Neuronal stem cell (in vitro differentiated cells): ENCODE data around the gene TMEM45B.
A peak's percentile ranks its signal among the peaks of the same experiment; 100 is the strongest.
"Not testable (repeated sequence)": the region's sequence is repeated elsewhere in the genome, so short reads cannot be mapped to it uniquely, and the experiment has no call there.

Experiments used
- DNase-seq: peaks from one replicate; pipeline ENCODE4 v3.0.0-alpha.2; 2013; ENCODE audit warnings: low spot score
- H2AFZ ChIP-seq: one replicate; pipeline ENCODE4 v1.6.1; 2013; ENCODE audit warnings: mild to moderate bottlenecking, low read length, inconsistent platforms
- H2AK5ac ChIP-seq: 2 replicates; pipeline ENCODE4 v1.6.1; 2013; ENCODE audit warnings: low read depth, mild to moderate bottlenecking, inconsistent platforms, low read length, moderate library complexity, mixed read lengths
- H2BK120ac ChIP-seq: 2 replicates; pipeline ENCODE4 v1.6.1; 2013; ENCODE audit warnings: low read depth, mild to moderate bottlenecking, inconsistent platforms, low read length, moderate library complexity, mixed read lengths
- H2BK12ac ChIP-seq: one replicate; pipeline ENCODE4 v1.6.1; 2013; ENCODE audit warnings: low read length, inconsistent platforms
- H2BK15ac ChIP-seq: 2 replicates; pipeline ENCODE4 v1.6.1; 2013; ENCODE audit warnings: mild to moderate bottlenecking, low read length, inconsistent platforms, mixed read lengths
- H2BK5ac ChIP-seq: one replicate; pipeline ENCODE4 v1.6.1; 2013; ENCODE audit warnings: inconsistent platforms, mild to moderate bottlenecking, low read length, moderate library complexity
- H3K14ac ChIP-seq: one replicate; pipeline ENCODE4 v1.6.1; 2013; ENCODE audit warnings: low read length, inconsistent platforms
- H3K18ac ChIP-seq: 2 replicates; pipeline ENCODE4 v1.6.1; 2013; ENCODE audit warnings: low read length, inconsistent platforms
- H3K23ac ChIP-seq: 2 replicates; pipeline ENCODE4 v1.6.1; 2013; ENCODE audit warnings: low read depth, mild to moderate bottlenecking, mixed read lengths, low read length, inconsistent platforms; ENCODE audit not compliant: poor library complexity
- H3K27ac ChIP-seq: replicated peaks from 3 replicates; pipeline ENCODE4 v1.5.1; 2013; ENCODE audit warnings: low read length, inconsistent platforms
- H3K27me3 ChIP-seq, 3 experiments: 2 replicates each; pipeline ENCODE4 v1.6.1; 2013; ENCODE audit warnings: low read length in 3 of 3, mild to moderate bottlenecking in 2 of 3, inconsistent platforms in 1 of 3, low read depth in 1 of 3, mixed read lengths in 1 of 3, moderate library complexity in 1 of 3; ENCODE audit not compliant: control insufficient read depth in 3 of 3, insufficient read depth in 3 of 3
- H3K36me3 ChIP-seq, 2 donors: replicated peaks in 1 of 2; 2 replicates each; pipeline ENCODE4 v1.6.1; 2013; ENCODE audit warnings: low read length in 2 of 2; ENCODE audit not compliant: control insufficient read depth in 2 of 2, insufficient read depth in 2 of 2
- H3K4ac ChIP-seq: 2 replicates; pipeline ENCODE4 v1.6.1; 2013; ENCODE audit warnings: inconsistent platforms, mild to moderate bottlenecking, low read length, moderate library complexity
- H3K4me1 ChIP-seq, 2 donors: 1 replicate in 1 of 2; 2 replicates in 1 of 2; pipeline ENCODE4 v1.6.1; 2013; ENCODE audit warnings: low read length in 2 of 2, low read depth in 1 of 2; ENCODE audit not compliant: control insufficient read depth in 2 of 2, insufficient read depth in 1 of 2
- H3K4me2 ChIP-seq: one replicate; pipeline ENCODE4 v1.6.1; 2013; ENCODE audit warnings: mild to moderate bottlenecking, low read length, inconsistent platforms; ENCODE audit not compliant: insufficient read depth, poor library complexity, severe bottlenecking
- H3K4me3 ChIP-seq, 2 donors: 2 replicates each; pipeline ENCODE4 v1.5.1; 2013; ENCODE audit warnings: low read length in 2 of 2, mild to moderate bottlenecking in 2 of 2, inconsistent platforms in 1 of 2, moderate library complexity in 1 of 2
- H3K79me1 ChIP-seq: one replicate; pipeline ENCODE4 v1.6.1; 2013; ENCODE audit warnings: low read depth, mild to moderate bottlenecking, inconsistent platforms, low read length, moderate library complexity
- H3K9ac ChIP-seq: one replicate; pipeline ENCODE4 v1.6.1; 2013; ENCODE audit warnings: mild to moderate bottlenecking, low read depth, low read length, inconsistent platforms; ENCODE audit not compliant: poor library complexity
- H3K9me3 ChIP-seq, 2 donors: replicated peaks in 1 of 2; 2 replicates each; pipeline versions ENCODE3 to v1.6.1; 2013; ENCODE audit warnings: low read length in 2 of 2, mild to moderate bottlenecking in 2 of 2, inconsistent platforms in 1 of 2, low read depth in 1 of 2, mixed read lengths in 1 of 2, moderate library complexity in 1 of 2; ENCODE audit not compliant: control insufficient read depth in 2 of 2, insufficient read depth in 1 of 2
- H4K8ac ChIP-seq: one replicate; pipeline ENCODE4 v1.6.1; 2013; ENCODE audit warnings: low read depth, mild to moderate bottlenecking, inconsistent platforms, low read length, moderate library complexity
- H4K91ac ChIP-seq: one replicate; pipeline ENCODE4 v1.6.1; 2013; ENCODE audit warnings: low read length, low read depth, mild to moderate bottlenecking, inconsistent platforms; ENCODE audit not compliant: poor library complexity
- WGBS, 2 donors: extraction: QIAGEN DNeasy Blood & Tissue Kit; methylation state at CpG; one replicate each; pipeline ENCODE4 v1.1.7; 2013; ENCODE audit warnings: missing lambda C conversion rate in 2 of 2, mixed read lengths in 1 of 2; ENCODE audit not compliant: insufficient read length in 2 of 2, insufficient replicate concordance in 1 of 2; ENCODE audit errors: extremely low coverage in 2 of 2; 5-methylcytosine and 5-hydroxymethylcytosine counted together

TMEM45B gene

DNA sequence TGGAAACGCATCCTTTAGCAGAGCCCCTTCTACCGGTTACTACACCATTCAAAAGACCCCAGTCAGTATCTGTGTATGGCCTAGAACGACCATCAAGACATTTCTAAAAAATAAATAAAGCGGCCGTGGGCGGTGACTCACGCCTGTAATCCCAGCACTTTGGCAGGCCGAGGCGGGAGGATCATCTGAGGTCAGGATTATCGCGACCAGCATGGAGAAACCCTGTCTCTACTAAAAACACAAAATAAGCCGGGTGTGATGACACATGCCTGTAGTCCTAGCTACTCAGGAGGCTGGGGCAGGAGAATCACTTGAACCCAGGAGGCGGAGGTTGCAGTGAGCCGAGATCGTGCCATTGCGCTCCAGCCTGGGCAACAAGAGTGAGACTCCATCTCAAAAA is 53.0 kb downstream of the TMEM45B start:
- not testable (repeated sequence) for H3K9me3 ChIP-seq, H4K8ac ChIP-seq, H2AFZ ChIP-seq, H3K4me2 ChIP-seq, H4K91ac ChIP-seq, H3K27ac ChIP-seq, H2BK15ac ChIP-seq, H3K14ac ChIP-seq, H3K4ac ChIP-seq, H3K27me3 ChIP-seq, H3K18ac ChIP-seq, H2BK12ac ChIP-seq, H2BK120ac ChIP-seq, H2BK5ac ChIP-seq, DNase-seq, H3K4me3 ChIP-seq, H3K23ac ChIP-seq, H3K9ac ChIP-seq, H3K79me1 ChIP-seq, H2AK5ac ChIP-seq
- no CpG with 5 or more reads among the region's 16 CpGs for WGBS, 2 donors
- H3K4me1 ChIP-seq, result peaks cover 0 to 11% of the 10 kb centered on the region in 2 donors
- H3K36me3 ChIP-seq, result peaks cover 58 to 100% of the 10 kb centered on the region in 2 donors

DNA sequence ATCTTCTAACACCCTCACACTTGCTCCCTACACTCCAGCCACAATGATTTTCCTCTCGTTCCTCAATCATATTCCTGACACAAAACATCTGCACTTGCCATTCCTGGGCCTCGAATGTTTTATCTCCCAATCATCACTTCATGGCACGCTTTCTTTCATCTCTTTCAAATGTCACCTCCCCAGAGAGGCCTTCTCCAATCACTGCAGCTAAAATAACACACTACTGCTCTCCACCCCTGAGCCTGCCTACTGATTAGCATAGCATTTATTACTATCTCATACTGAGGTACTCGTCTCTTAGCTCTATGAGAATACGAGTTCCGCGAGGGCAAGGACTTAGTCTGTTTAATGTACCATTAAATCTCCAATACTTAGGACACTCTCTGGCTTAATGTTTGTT is 56.3 kb downstream of the TMEM45B start:
- H3K27ac ChIP-seq, result no peak overlapping the region
- no peak overlapping the region for H3K14ac ChIP-seq
- H4K91ac ChIP-seq, result no peak overlapping the region
- H3K4me2 ChIP-seq, result no peak overlapping the region
- no peak overlapping the region for H4K8ac ChIP-seq
- H3K4ac ChIP-seq, result no peak overlapping the region
- no peaks in the 10 kb centered on the region for H3K27me3 ChIP-seq
- peaks cover 0 to 1% of the 10 kb centered on the region in 2 donors for H3K4me1 ChIP-seq
- H3K9me3 ChIP-seq, result no peaks in the 10 kb centered on the region
- H2AK5ac ChIP-seq, result no peak overlapping the region
- H3K79me1 ChIP-seq, result no peaks in the 10 kb centered on the region
- no peak overlapping the region for H3K4me3 ChIP-seq
- H3K36me3 ChIP-seq, result peaks cover 57 to 100% of the 10 kb centered on the region in 2 donors
- H2BK5ac ChIP-seq, result no peak overlapping the region
- no peak overlapping the region for H2BK12ac ChIP-seq
- DNase-seq, result no peak
- no CpG with 5 or more reads among the region's 7 CpGs for WGBS, 2 donors
- no peak overlapping the region for H3K9ac ChIP-seq
- H2BK120ac ChIP-seq, result no peak overlapping the region
- no peak overlapping the region for H3K18ac ChIP-seq
- H3K23ac ChIP-seq, result no peak overlapping the region
- no peak overlapping the region for H2BK15ac ChIP-seq
- H2AFZ ChIP-seq, result no peak overlapping the region

GRCh38 chr11:129880311-129880710 is 64.7 kb downstream of the TMEM45B start:
- no peak overlapping the region for H3K9ac ChIP-seq
- no peak overlapping the region for H4K91ac ChIP-seq
- H2BK12ac ChIP-seq, result no peak overlapping the region
- H3K27me3 ChIP-seq, result no peaks in the 10 kb centered on the region
- no peak overlapping the region for H3K23ac ChIP-seq
- no peak overlapping the region for H2AFZ ChIP-seq
- H3K27ac ChIP-seq, result no peak overlapping the region
- H3K4me1 ChIP-seq, result no peaks in the 10 kb centered on the region
- no peak for DNase-seq
- no CpG with 5 or more reads among the region's 3 CpGs for WGBS, 2 donors
- peak overlapping the region in 1 of 2 donors; percentile 42 for H3K4me3 ChIP-seq
- no peak overlapping the region for H2BK15ac ChIP-seq
- H4K8ac ChIP-seq, result no peak overlapping the region
- no peak overlapping the region for H3K14ac ChIP-seq
- H3K18ac ChIP-seq, result no peak overlapping the region
- H3K9me3 ChIP-seq, result no peaks in the 10 kb centered on the region
- no peaks in the 10 kb centered on the region for H3K79me1 ChIP-seq
- H3K4ac ChIP-seq, result no peak overlapping the region
- H3K4me2 ChIP-seq, result no peak overlapping the region
- H2BK120ac ChIP-seq, result no peak overlapping the region
- no peak overlapping the region for H2AK5ac ChIP-seq
- peaks cover 67 to 100% of the 10 kb centered on the region in 2 donors for H3K36me3 ChIP-seq
- no peak overlapping the region for H2BK5ac ChIP-seq

DNA sequence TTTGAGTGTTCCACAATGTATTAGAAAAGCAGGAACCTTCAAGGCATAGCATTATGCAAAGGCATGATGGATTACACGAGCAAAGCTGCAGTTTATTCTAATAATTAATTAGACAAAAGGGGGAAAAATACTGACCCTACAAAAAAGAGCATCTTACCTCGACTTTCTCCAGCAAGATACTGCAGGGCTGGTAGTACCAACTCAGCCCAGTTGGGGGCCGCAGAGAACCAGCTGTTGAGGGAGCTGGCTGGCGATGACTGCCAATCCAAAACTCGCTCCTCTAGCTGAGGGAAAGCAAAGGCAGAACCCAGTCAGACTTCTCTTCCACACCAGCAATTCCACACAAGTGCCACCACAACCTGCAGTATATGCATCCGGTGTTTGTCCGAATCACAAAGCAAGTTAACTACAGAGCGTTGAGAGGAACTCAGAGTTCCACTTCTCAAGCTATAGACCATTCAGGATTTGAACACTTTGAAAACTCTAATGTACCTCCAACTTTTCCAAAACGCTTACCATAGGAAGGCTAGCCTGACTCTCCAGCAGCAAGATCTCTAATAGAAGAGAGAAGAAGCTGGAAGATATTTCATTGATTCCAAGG is 66.0 kb downstream of the TMEM45B start:
- H3K79me1 ChIP-seq, result no peaks in the 10 kb centered on the region
- H3K14ac ChIP-seq, result no peak overlapping the region
- H2AFZ ChIP-seq, result no peak overlapping the region
- no peak overlapping the region for H4K91ac ChIP-seq
- no peak overlapping the region for H2AK5ac ChIP-seq
- H2BK5ac ChIP-seq, result no peak overlapping the region
- no peak overlapping the region for H3K4me3 ChIP-seq
- no peaks in the 10 kb centered on the region for H3K9me3 ChIP-seq
- no peak overlapping the region for H3K27ac ChIP-seq
- no peak overlapping the region for H2BK12ac ChIP-seq
- no peak overlapping the region for H3K4ac ChIP-seq
- no peak overlapping the region for H3K18ac ChIP-seq
- H2BK15ac ChIP-seq, result no peak overlapping the region
- no peak overlapping the region for H3K4me2 ChIP-seq
- H3K4me1 ChIP-seq, result no peaks in the 10 kb centered on the region
- H3K9ac ChIP-seq, result no peak overlapping the region
- H3K36me3 ChIP-seq, result peaks cover 65 to 100% of the 10 kb centered on the region in 2 donors
- DNase-seq, result no peak
- no peak overlapping the region for H3K23ac ChIP-seq
- no CpG with 5 or more reads among the region's 9 CpGs for WGBS, 2 donors
- H3K27me3 ChIP-seq, result no peaks in the 10 kb centered on the region
- no peak overlapping the region for H4K8ac ChIP-seq
- H2BK120ac ChIP-seq, result no peak overlapping the region
